CD8-positive, alpha-beta memory T cell (primary cell): ENCODE measurements around the gene UBE2L5. TPM values are rescaled to one million over a fixed set of nuclear protein-coding genes. Genes with fewer than 3 reads are reported as not detected.

Experiments
- CTCF ChIA-PET: fragments of 350-600 bp; sonication (Branson Sonifier 250); formaldehyde crosslinking; loops from one replicate; lab custom pipeline; 2021; ENCODE audit warnings: antibody characterized with exemption; lab: Charles Lee
- POLR2A ChIA-PET: fragments of 350-600 bp; sonication (Branson Sonifier 250); formaldehyde crosslinking; loops from one replicate; lab custom pipeline; 2021; ENCODE audit warnings: antibody characterized with exemption; lab: Charles Lee
- DNase-seq, 5 donors: peaks; one replicate each; pipeline versions ENCODE4 v3.0.0 to v3.0.0-alpha.2; 2020 to 2022; ENCODE audit warnings: mixed read lengths in 1 of 5
- H3K27ac ChIP-seq: one replicate; pipeline ENCODE4 v1.7.0; 2013; ENCODE audit warnings: low read depth, mild to moderate bottlenecking, low read length, moderate library complexity
- H3K27me3 ChIP-seq: 2 replicates; pipeline ENCODE4 v1.7.0; 2013; ENCODE audit warnings: low read length, mild to moderate bottlenecking; ENCODE audit not compliant: insufficient read depth, poor library complexity, severe bottlenecking
- H3K36me3 ChIP-seq: 2 replicates; pipeline ENCODE4 v1.7.0; 2013; ENCODE audit warnings: mild to moderate bottlenecking, low read length, moderate library complexity; ENCODE audit not compliant: insufficient read depth
- H3K4me1 ChIP-seq: 2 replicates; pipeline ENCODE4 v1.7.0; 2013; ENCODE audit warnings: mild to moderate bottlenecking, low read length, moderate library complexity; ENCODE audit not compliant: insufficient read depth
- H3K4me3 ChIP-seq: 2 replicates; pipeline ENCODE4 v1.7.0; 2013; ENCODE audit warnings: mild to moderate bottlenecking, low read length
- H3K9me3 ChIP-seq: 2 replicates; pipeline ENCODE4 v1.7.0; 2013; ENCODE audit warnings: mild to moderate bottlenecking, low read length
- H3K27ac Mint-ChIP-seq, 8 donors: one replicate each; pipeline ENCODE4 v1.8.0; 2020 to 2021; ENCODE audit warnings: mixed read lengths in 8 of 8, mild to moderate bottlenecking in 6 of 8, inconsistent platforms in 3 of 8, moderate library complexity in 3 of 8
- H3K27me3 Mint-ChIP-seq, 2 donors: one replicate each; pipeline ENCODE4 v1.8.0; 2020 to 2021; ENCODE audit warnings: mixed read lengths in 2 of 2, mild to moderate bottlenecking in 1 of 2, moderate library complexity in 1 of 2
- H3K36me3 Mint-ChIP-seq, 3 donors: one replicate each; pipeline ENCODE4 v1.8.0; 2020 to 2021; ENCODE audit warnings: mixed read lengths in 3 of 3, inconsistent platforms in 1 of 3, mild to moderate bottlenecking in 1 of 3
- H3K4me1 Mint-ChIP-seq, 3 donors: one replicate each; pipeline ENCODE4 v1.8.0; 2020 to 2021; ENCODE audit warnings: mixed read lengths in 3 of 3, inconsistent platforms in 1 of 3, mild to moderate bottlenecking in 1 of 3
- H3K4me3 Mint-ChIP-seq, 7 donors: one replicate each; pipeline ENCODE4 v1.8.0; 2020 to 2021; ENCODE audit warnings: mixed read lengths in 7 of 7, mild to moderate bottlenecking in 6 of 7, moderate library complexity in 4 of 7, inconsistent platforms in 2 of 7
- H3K9me3 Mint-ChIP-seq, 5 donors: one replicate each; pipeline ENCODE4 v1.8.0; 2020 to 2022; ENCODE audit warnings: mixed read lengths in 5 of 5, mild to moderate bottlenecking in 3 of 5, moderate library complexity in 2 of 5, inconsistent platforms in 1 of 5
- polyA plus RNA-seq: library from polyadenylated mRNA; unstranded; fragments of 300-500 nt; fragmentation: Illumina TruSeq; gene quantifications from one replicate; pipeline ENCODE4 v1.2.3, GENCODE V29; 2021
- total RNA-seq, 2 experiments: library from RNA; stranded (reverse); gene quantifications; one replicate each; pipeline ENCODE4 v1.2.3, GENCODE V29; 2021

UBE2L5 gene
- total and polyA plus RNA-seq, 3 experiments from 2014 or later = not detected

DNA sequence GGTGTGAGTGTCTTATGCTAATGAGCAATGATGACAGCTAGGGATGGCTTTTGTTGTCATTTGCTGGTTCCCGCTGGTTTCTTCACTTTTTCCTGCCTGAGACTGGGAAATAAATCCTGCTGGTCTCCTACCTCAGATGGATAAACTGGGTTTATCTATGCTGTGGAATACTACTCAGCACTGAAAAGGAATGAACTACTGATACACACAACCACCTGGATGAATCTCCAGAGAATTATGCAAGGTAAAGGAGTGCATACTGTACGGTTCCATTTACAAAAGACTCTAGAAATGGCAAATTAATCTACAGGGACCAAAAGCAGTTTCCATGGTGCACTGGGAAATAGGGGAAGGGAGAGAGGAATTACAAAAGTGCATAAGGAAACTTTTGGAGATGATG is 41.2 kb upstream of the UBE2L5 start:
- CTCF ChIA-PET = interaction anchor here (0.8 kb wide), 1 partner anchor 9 kb away, joined by 3 read pairs; no protein-coding TSS in a partner anchor
- POLR2A ChIA-PET = no interaction called here

DNA sequence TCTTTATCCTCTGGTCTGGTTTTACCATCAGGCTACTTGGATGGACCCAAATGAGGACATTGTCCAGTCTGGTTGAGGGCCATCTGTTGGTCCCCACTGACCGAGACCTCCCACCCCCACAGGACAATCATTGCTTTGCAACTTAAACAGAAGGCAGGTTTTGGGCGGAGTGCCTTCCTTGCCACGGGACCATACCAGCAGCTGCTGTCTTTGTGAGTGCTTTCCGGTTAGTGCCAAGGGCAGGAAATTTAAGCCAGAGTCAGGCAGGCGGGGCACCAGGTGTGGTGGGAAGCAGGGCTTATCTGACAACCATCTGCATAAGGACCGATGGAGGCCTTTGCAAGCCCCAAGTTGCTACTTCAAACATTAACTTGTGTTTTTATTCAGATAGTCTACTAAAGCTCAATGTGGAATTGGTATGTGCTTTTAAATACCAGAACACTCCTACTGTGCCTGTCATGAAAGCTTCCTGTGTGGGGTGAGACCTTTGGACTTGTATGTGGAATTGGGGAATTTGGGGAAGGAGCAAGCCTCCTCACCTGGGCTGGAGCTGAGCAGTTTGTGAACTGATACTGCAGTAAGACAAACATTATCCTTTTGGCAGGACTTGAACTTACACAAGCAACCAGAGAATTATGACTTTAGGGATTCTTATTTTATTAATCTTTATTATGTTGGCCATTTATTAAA is 39.3 kb upstream of the UBE2L5 start:
- POLR2A ChIA-PET = interaction anchor here (0.6 kb wide), 1 partner anchor 235 kb away, joined by 5 read pairs; the partner anchor contains the start of gene USPL1
- peaks cover 39% of the 10 kb centered on the region for H3K4me1 ChIP-seq
- H3K27ac Mint-ChIP-seq = peak overlapping the region in 5 of 8 donors; percentile 22 to 74 (median 54)
- H3K36me3 ChIP-seq = no peaks in the 10 kb centered on the region
- CTCF ChIA-PET = interaction anchor here (0.9 to 3.9 kb wide), 3 partner anchors 9 to 12 kb away, joined by 3 to 18 read pairs (median 5); no protein-coding TSS in a partner anchor
- H3K27ac ChIP-seq = no peak overlapping the region
- no peaks in the 10 kb centered on the region for H3K9me3 Mint-ChIP-seq
- no peaks in the 10 kb centered on the region for H3K36me3 Mint-ChIP-seq
- H3K4me1 Mint-ChIP-seq = peaks cover 26 to 46% (median 41%) of the 10 kb centered on the region in 3 donors
- H3K4me3 Mint-ChIP-seq = no peak overlapping the region
- DNase-seq = no peak
- H3K27me3 ChIP-seq = no peaks in the 10 kb centered on the region
- peaks cover 0 to 1% of the 10 kb centered on the region in 2 donors for H3K27me3 Mint-ChIP-seq
- H3K4me3 ChIP-seq = no peak overlapping the region
- H3K9me3 ChIP-seq = no peaks in the 10 kb centered on the region

More for the DNA sequence above, 41.2 kb upstream of the UBE2L5 start:
- Mint-ChIP-seq H3K36me3 (no peaks in the 10 kb centered on the region), H3K4me3 (no peak overlapping the region), H3K9me3 (no peaks in the 10 kb centered on the region), H3K4me1 (peaks cover 44 to 62% (median 59%) of the 10 kb centered on the region in 3 donors), H3K27ac (no peak overlapping the region), H3K27me3 (peaks cover 0 to 1% of the 10 kb centered on the region in 2 donors)
- no peaks in the 10 kb centered on the region for H3K36me3 ChIP-seq
- H3K4me1 ChIP-seq = peaks cover 55% of the 10 kb centered on the region
- H3K4me3 ChIP-seq = no peak overlapping the region
- H3K27ac ChIP-seq = no peak overlapping the region
- no peaks in the 10 kb centered on the region for H3K9me3 ChIP-seq
- no peak for DNase-seq
- H3K27me3 ChIP-seq = no peaks in the 10 kb centered on the region

DNA sequence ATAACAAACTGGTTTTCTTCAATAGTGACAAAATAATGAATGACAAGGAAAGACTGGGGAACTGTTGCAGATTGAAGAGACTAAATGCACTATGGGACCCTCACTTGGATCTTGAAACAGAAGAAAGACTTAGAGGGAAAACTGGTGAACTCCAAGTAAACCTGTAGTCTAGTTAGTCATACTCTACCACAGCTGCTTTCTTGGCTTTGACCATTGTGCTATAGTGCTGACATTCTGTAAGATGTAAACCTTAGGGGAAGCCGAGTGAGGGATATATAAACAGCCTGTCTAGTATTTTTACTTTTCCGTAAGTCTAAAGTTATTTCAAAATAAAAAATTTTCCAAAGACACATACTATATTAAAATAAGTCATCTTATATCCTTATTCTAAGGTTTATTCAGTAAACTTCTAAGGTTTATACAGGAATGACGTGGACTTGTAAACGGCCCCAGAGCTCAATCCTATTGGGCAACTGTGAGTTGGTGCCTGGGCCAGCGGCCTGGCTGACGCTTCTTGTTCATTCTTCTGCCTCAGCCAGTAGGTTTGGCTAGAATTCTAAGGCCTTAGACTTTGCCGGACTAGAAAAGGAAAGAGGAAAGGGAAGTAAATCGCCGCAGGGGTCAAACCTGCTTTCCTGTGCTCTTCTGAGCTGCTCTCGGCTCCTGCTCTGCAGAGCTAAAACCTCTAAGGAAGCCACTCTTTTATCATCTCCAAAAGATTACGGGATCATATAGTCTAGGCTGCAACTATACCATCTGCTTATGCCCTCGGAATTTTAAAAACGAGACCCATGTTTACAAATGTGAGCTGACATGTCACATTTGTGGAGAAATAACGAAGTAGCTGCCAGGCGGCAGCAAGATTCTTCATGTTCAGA is 33.6 kb upstream of the UBE2L5 start:
- H3K27ac ChIP-seq = no peak overlapping the region

DNA sequence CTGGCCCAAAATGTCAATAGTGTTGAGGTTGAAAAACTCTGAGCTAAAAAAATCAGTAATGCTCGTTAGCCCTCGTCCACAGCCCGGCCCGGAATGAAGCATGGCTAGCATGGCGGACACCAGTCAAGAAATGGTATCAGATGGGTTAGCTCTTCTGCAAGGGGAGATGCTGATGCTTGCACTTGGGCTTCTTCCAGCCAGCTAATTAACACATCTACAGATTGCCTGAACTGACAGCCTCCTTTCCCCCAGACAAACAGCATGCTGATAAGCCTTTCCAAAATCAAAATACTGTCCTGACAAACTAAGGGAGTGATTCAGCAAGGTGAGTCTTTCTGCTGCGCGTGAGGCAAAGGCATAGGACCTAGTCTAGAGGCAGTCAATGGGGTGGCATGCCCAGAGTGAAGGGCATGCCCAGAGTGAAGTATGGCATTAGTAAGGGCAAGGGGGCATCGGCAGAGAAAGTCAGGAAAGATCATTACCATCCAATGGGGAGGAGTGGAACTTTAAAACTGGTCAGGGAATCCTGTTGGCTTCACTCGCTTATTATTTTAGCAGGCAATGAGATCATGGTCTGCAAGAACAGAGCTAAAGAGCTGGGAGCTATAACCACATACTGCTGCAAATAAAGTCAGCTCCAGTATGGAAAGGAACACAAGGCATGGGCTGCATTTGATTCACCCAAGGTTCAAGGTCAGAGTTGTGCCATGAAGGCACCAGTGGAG is 30.2 kb upstream of the UBE2L5 start:
- H3K9me3 ChIP-seq = no peaks in the 10 kb centered on the region
- H3K9me3 Mint-ChIP-seq = no peaks in the 10 kb centered on the region
- peaks cover 49% of the 10 kb centered on the region for H3K4me1 ChIP-seq
- H3K36me3 ChIP-seq = no peaks in the 10 kb centered on the region
- H3K4me1 Mint-ChIP-seq = peaks cover 30 to 62% (median 58%) of the 10 kb centered on the region in 3 donors
- no peak overlapping the region for H3K27ac ChIP-seq
- ChIA-PET CTCF (interaction anchor here (4.6 to 9.7 kb wide), 3 partner anchors 9 to 18 kb away, joined by 18 to 70 read pairs (median 61); no protein-coding TSS in a partner anchor), POLR2A (interaction anchor here (0.6 to 3.6 kb wide), 2 partner anchors 15 kb away, joined by 3 to 21 read pairs; no protein-coding TSS in a partner anchor)
- no peak overlapping the region for H3K4me3 ChIP-seq
- no peaks in the 10 kb centered on the region for H3K27me3 Mint-ChIP-seq
- H3K4me3 Mint-ChIP-seq = peak overlapping the region in 1 of 7 donors; percentile 46
- H3K27ac Mint-ChIP-seq = peak overlapping the region in 3 of 8 donors; percentile 19 to 27 (median 19)
- peaks cover 0 to 5% (median 0%) of the 10 kb centered on the region in 3 donors for H3K36me3 Mint-ChIP-seq
- no peak for DNase-seq
- H3K27me3 ChIP-seq = no peaks in the 10 kb centered on the region

More for the DNA sequence above, 33.6 kb upstream of the UBE2L5 start:
- Histone ChIP-seq H3K4me1 (peaks cover 30% of the 10 kb centered on the region), H3K36me3 (no peaks in the 10 kb centered on the region), H3K4me3 (peak overlapping the region; percentile 51), H3K27me3 (no peaks in the 10 kb centered on the region), H3K9me3 (no peaks in the 10 kb centered on the region)
- Mint-ChIP-seq H3K27me3 (peaks cover 0 to 1% of the 10 kb centered on the region in 2 donors), H3K9me3 (no peaks in the 10 kb centered on the region), H3K4me3 (peak overlapping the region in 4 of 7 donors; percentile 16 to 67 (median 63)), H3K27ac (peak overlapping the region in 6 of 8 donors; percentile 9 to 87 (median 74)), H3K4me1 (peaks cover 17 to 34% (median 31%) of the 10 kb centered on the region in 3 donors), H3K36me3 (no peaks in the 10 kb centered on the region)
- CTCF ChIA-PET = interaction anchor here (2.6 to 9.7 kb wide), 2 partner anchors 14 to 20 kb away, joined by 13 to 61 read pairs; no protein-coding TSS in a partner anchor
- DNase-seq = no peak
- POLR2A ChIA-PET = interaction anchor here (0.8 to 1.5 kb wide), 3 partner anchors 15 to 229 kb away, joined by 3 to 4 read pairs (median 3); partner anchors contain the start of gene USPL1

DNA sequence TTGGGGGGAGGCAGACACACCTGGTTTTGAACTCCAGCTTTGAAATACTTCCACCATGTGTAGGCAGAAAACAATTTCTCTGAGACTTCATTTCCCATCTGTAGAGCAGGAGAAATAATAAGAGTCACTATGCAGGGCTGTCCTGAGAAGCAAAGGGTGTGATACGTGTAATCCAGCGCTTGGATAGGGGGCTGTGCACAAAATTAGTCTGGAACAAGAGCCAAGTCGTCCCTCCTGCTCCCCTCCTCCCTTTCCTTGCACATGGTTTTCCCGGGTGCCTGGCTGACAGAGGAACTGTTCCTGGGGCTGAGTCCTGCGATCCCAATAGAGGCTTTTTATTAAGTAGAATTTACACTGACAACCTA is 29.6 kb upstream of the UBE2L5 start:
- Histone ChIP-seq H3K36me3 (no peaks in the 10 kb centered on the region), H3K27me3 (no peaks in the 10 kb centered on the region), H3K4me1 (peaks cover 49% of the 10 kb centered on the region), H3K27ac (no peak overlapping the region), H3K4me3 (no peak overlapping the region), H3K9me3 (no peaks in the 10 kb centered on the region)
- CTCF ChIA-PET = interaction anchor here (1.8 to 9.7 kb wide), 4 partner anchors 9 to 19 kb away, joined by 6 to 70 read pairs (median 40); no protein-coding TSS in a partner anchor
- H3K4me3 Mint-ChIP-seq = peak overlapping the region in 2 of 7 donors; percentile 19 to 46
- H3K9me3 Mint-ChIP-seq = no peaks in the 10 kb centered on the region
- POLR2A ChIA-PET = interaction anchor here (3.6 kb wide), 1 partner anchor 16 kb away, joined by 21 read pairs; no protein-coding TSS in a partner anchor
- H3K36me3 Mint-ChIP-seq = peaks cover 0 to 5% (median 0%) of the 10 kb centered on the region in 3 donors
- no peaks in the 10 kb centered on the region for H3K27me3 Mint-ChIP-seq
- H3K27ac Mint-ChIP-seq = peak overlapping the region in 3 of 8 donors; percentile 19 to 27 (median 19)
- no peak for DNase-seq
- peaks cover 30 to 62% (median 58%) of the 10 kb centered on the region in 3 donors for H3K4me1 Mint-ChIP-seq

DNA sequence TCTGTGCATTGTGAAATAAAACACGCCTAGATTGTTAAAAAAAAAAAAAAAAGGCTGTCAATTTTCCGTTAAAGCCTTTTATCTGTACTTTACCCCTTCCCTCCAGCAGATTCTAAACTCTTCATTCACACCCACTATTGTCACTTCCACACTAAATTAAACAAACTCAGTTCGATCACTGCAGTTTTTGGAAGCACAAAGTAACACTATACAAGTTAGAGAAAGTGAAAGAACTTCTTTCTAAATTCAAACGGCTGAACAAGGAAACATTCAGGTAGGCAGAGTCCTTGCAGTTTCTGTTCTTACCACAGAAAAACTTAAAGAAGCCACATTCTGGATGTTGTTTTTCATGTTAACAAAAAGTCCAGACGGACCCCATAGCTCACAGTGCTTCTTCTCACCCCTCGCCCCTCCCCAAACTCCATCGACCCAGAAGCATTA is 27.5 kb upstream of the UBE2L5 start:
- ChIA-PET POLR2A (interaction anchor here (0.6 to 3.6 kb wide), 14 partner anchors 9 to 262 kb away, joined by 3 to 21 read pairs (median 5); partner anchors contain the start of genes HMGB1 and UBE2L5), CTCF (interaction anchor here (1.1 to 9.7 kb wide), 6 partner anchors 11 to 88 kb away, joined by 3 to 70 read pairs (median 13); partner anchors contain the start of gene KATNAL1)
- Histone ChIP-seq H3K27me3 (no peaks in the 10 kb centered on the region), H3K27ac (peak overlapping the region; percentile 76), H3K4me1 (peaks cover 29% of the 10 kb centered on the region), H3K9me3 (no peaks in the 10 kb centered on the region), H3K4me3 (peak overlapping the region; percentile 89), H3K36me3 (no peaks in the 10 kb centered on the region)
- peak overlapping the region; percentile 80 to 98 (median 86) for H3K4me3 Mint-ChIP-seq
- peaks cover 17 to 43% (median 41%) of the 10 kb centered on the region in 3 donors for H3K4me1 Mint-ChIP-seq
- peak in 2 of 5 donors; percentile 45 to 63 for DNase-seq
- H3K27ac Mint-ChIP-seq = peak overlapping the region; percentile 71 to 99 (median 93)
- no peaks in the 10 kb centered on the region for H3K27me3 Mint-ChIP-seq
- H3K36me3 Mint-ChIP-seq = peaks cover 0 to 5% (median 0%) of the 10 kb centered on the region in 3 donors
- H3K9me3 Mint-ChIP-seq = no peaks in the 10 kb centered on the region
